Hematopoietic multipotent progenitor cell (in vitro differentiated cells): Measurements from ENCODE around the gene KDELR1. TPM values are rescaled to one million over a fixed set of nuclear protein-coding genes. Genes with fewer than 3 reads are reported as not detected.
"Not testable (repeated sequence)": the region's sequence is repeated elsewhere in the genome, so short reads cannot be mapped to it uniquely, and the experiment has no call there.

Experiments
- DNase-seq, 3 donors: peaks; one replicate each; pipeline ENCODE4 v3.0.0-alpha.2; 2011 to 2015; ENCODE audit warnings: low read depth in 2 of 3, low spot score in 2 of 3
- total RNA-seq: library from RNA; depleted of rRNA; stranded (reverse); fragments of >200 nt; gene quantifications from one replicate; pipeline ENCODE4 v1.2.3, GENCODE V29; 2012

Gene KDELR1
- total RNA-seq, 1 donor, result 75.9 TPM

DNA sequence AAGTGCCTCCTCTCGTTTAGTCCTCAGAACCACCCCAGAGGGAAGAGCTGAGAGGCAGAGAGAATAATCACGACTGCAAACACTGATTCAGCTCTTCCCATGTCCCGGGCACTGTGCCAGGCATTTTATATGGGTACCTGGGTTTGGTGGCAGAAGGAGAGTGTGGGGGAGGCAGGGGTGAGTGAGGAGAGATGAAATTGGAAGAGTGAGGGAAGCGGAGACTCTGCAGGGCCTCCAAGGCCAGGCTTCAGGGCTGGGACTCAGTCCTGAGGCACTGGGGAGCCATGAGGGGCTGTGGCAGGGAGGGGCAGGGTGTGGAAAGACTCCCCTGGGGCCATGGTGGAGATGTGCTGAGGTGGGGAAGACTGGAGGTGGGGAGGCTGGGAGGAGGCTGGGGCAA is 18.4 kb downstream of the KDELR1 start:
- DNase-seq, result no peak

DNA sequence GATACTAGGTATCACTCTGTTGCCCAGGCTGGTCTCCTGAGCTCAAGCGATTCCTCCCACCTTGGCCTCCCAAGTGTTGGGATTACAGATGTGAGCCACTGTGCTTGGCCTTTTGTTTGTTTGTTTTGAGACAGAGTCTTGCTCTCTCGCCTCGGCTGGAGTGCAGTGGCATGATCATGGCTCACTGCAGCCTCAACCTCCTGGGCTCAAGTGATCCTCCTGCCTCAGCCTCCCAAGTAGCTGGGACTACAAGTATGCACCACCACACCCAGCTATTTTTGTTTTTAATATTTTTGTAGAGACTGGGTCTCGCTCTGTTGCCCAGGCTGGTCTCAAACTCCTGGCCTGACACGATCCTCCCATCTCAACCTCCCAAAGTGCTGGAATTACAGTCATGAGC is 19.6 kb downstream of the KDELR1 start:
- not testable (repeated sequence) for DNase-seq

DNA sequence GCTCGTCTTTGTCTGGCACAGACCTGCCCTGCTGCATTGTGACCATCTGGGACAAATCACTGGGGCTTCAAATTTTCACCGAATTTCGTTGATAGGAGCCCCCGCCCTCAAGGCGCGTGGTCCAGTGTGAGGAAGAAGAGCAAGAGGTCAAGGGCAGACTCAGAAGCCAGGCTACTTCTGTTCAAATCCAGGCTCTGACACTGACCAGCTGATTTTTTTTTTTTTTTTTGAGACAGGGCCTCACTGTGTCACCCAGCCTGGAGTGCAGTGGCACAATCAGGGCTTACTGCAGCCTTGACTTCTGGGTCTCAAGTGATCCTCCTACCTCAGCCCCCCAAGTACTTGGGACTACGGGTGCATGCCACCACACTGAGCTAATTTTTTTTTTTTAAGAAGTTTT is 20.0 kb downstream of the KDELR1 start:
- no peak for DNase-seq

- no peak for DNase-seq
These were observed 20.4 kb downstream of the KDELR1 start for GRCh38 chr19:48370955-48371354.

- DNase-seq, result no peak
These were observed 22.4 kb downstream of the KDELR1 start for GRCh38 chr19:48368936-48369335.

- DNase-seq, result no peak
These were observed 23.5 kb downstream of the KDELR1 start for GRCh38 chr19:48367855-48368254.

GRCh38 chr19:48365602-48366001 is 25.7 kb downstream of the KDELR1 start:
- DNase-seq, result no peak

GRCh38 chr19:48364598-48365348 is 26.6 kb downstream of the KDELR1 start:
- DNase-seq, result no peak

DNA sequence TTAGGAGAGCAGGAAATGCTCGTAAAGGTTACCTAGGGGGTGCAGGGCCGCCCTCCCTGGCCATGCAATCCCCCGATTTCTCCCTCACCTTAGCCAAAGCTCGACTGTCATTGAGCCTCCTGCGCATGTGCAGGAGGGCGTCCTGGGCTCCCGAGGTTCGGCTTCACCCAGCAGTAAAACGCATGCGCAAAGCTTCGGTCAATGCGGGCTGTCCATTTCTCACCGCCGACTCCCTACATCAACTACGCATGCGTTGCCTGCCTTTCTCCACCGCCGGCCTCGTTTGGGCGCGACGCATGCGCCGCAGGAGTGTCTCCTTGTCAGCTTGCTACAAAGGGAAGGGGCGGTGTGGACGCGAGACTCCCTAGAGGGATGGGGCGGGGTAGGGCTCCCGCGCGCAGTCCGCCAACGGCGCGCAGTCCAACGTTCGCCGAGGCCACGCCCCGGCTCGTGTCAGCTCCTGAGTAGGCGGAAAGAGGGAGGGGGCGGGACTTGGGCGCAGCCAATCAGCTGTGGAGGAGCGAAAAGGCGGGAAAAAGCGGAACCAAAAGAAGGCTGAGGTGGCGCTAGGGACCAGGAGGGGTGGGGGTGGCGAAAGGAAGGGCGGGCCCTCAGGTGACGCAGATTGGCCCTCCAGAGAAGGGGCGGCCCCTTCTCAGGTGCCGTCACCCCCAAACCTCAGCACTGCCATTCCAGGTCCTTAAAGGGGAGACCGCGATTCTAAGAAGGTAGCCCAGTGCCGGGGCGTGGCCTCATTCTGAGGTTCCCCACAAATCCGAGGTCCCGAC is 27.3 kb downstream of the KDELR1 start, which contains the start of the genes SYNGR4 and TMEM143:
SYNGR4 (plus strand) TSS at position 558 of the 788 bp plus-strand sequence. CDS start 1,476 bp downstream, outside the sequence.
TMEM143 (minus strand) TSS at position 131 of the 788 bp plus-strand sequence; CDS start at position 111, 20 bp downstream.
- peak; percentile 98 to 100 (median 100) for DNase-seq

DNA sequence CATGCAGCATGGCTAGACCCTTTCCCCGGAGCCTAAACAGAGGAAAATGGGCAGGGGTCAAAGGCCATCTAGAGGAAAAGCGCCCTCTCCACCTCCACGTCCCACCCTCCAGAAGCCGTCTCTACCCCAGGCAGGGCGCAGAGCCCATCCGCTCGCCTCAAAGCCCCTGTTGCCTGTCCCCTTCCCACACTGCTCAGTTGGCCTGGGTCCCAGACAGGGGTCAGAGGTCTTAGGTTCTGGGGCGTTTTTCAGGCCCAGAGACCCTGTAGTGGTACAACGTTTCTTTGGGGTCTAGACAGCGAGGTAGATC is 27.9 kb downstream of the KDELR1 start:
- no peak for DNase-seq

GRCh38 chr19:48362716-48363499 is 28.4 kb downstream of the KDELR1 start:
- DNase-seq, result peak; percentile 76 to 90 (median 90)

- no peak for DNase-seq
These were observed 29.4 kb downstream of the KDELR1 start for GRCh38 chr19:48361912-48362311.

DNA sequence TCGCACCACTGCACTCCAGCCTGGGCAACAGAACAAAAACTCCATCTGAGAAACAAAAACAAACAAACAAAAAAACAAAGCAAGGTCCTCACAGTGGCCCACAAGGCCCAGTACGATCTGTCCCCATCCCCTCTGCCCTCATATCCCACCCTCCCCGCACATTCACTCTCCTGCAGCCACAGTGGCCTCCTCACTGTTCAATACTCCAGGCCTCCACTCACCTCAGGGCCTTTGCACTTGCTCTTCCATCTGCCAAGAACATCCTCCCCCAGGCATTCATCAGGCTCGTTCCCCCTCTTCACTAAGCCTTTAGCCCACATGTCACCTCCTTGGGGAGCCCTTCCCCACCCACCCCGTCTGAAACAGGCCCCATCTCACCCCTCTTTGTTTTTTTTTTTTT is 32.2 kb downstream of the KDELR1 start:
- no peak for DNase-seq

DNA sequence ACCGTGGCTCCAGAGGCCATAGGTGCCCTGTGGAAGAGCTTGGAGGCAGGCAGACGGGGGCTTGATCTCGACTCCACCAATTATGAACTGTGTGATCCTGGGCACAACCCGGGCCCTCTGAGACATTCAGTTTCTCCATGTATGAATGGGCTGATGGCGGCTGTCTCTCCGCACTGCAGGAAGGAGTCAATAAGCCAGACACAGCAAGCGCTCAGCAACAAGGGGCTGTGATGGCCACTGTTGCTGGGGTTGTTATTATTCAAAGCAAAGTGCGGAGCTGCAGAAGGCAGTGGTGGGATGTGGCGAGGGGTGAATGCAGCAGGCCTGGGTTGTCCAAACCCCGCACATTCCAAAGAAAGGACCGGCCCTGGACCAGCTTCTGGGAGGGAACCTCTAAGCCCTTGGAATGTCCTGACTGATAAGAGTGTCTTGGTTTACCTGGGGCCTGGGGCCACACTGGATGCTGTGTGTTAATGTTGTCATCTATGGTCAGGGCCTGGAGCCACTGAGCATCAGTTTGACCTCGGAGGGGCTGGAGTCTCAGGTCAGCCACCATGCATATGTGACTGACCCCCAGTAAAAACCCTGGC is 35.9 kb downstream of the KDELR1 start:
- DNase-seq, result no peak

DNA sequence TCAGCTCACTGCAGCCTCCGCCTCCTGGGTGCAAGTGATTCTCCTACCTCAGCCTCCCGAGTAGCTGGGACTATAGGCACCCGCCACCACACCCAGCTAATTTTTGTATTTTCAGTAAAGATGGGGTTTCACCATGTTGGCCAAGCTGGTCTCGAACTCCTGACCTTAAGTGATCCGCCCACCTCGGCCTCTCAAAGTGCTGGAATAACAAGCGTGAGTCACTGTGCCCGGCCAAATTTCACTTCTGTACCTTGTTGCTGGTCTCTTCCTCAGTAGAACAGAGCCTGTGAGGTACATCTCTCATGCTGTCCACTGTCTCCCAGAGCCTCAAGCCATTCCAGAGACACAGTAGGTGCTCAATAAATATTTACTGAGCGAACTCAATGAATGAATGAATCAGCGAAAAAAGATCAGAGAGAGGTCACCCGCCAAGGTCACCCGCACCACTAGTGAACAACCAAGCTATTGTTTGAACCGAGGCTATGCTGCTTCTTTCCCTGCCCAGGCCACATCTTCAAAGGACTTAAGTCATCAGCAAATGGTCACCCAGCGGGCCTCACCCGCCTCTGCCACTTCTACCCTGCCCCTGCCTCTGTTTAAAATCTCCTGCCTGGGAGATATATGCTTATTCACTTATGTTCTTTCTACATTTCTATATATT is 36.9 kb downstream of the KDELR1 start:
- DNase-seq, result no peak

DNA sequence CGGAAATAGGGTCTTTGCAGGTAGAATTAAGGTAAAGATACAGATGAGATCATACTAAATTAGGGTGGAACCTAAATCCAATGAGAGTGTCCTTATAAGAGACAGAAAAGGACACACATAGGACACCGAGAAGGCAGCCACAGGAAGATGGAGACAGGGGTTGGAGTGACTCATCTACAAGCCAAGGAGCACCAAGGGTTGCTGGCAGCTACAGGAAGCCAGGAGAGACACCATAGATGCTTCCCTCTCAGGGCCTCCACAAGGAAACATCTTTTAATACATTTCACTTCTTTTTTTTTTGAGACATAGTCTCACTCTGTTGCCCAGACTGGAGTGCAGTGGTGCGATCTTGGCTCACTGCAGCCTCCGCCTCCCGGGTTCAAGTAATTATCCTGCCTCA is 37.7 kb downstream of the KDELR1 start:
- DNase-seq, result no peak

GRCh38 chr19:48351341-48351752 is 40.0 kb downstream of the KDELR1 start:
- DNase-seq, result peak; percentile 55 to 83 (median 73)

DNA sequence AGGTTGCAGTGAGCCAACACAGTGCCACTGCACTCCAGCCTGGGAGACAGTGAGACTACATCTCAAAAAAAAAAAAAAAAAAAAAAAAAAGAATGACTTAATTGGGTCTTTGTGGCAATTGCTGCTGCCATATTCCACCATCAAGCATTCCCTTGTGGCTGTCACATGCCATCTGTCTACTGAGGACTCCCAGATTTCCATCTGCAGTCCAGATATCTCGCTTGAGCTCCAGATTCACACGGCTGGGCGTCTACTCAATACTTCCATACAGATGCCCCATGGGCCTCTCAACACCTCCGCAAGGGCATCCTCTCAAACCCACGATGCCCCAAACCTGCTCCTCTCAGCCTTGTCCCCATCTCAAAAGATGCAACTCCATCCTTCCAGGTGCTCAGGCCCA is 40.5 kb downstream of the KDELR1 start:
- no peak for DNase-seq

DNA sequence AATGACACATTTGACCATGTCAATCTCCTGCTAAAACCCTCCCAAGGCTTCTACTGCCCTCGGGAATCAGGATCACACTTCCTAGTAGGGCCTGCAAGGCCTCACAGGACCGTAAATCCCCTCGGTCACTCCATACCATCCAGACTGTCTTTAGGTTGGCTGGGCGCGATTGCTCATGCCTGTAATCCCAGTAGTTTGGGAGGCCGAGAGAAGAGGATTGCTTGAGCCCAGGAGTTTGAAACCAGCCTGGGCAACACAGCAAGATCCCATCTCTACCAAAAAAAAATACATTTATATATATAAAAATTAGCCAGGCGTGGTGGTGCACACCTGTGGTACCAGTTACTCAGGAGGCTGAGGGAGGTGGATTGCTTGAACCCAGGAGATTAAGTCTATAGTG is 42.6 kb downstream of the KDELR1 start:
- DNase-seq, result no peak

- DNase-seq, result no peak
These were observed 43.3 kb downstream of the KDELR1 start for GRCh38 chr19:48348045-48348444.
